Vagina (tissue), 2 donors: Measurements from ENCODE around the gene PEPD.

Experiments
- POLR2A ChIP-seq, 2 donors: fragments of 450-650 bp; IDR thresholded peaks; one replicate each; pipeline ENCODE4 v1.6.1; 2017; ENCODE audit warnings: antibody characterized with exemption in 2 of 2, mild to moderate bottlenecking in 2 of 2, moderate library complexity in 2 of 2
- POLR2AphosphoS5 ChIP-seq, 2 donors: sonication (generic); formaldehyde crosslinking; IDR thresholded peaks; one replicate each; pipeline ENCODE4 v1.9.0; 2017; ENCODE audit warnings: antibody characterized with exemption in 2 of 2, mild to moderate bottlenecking in 2 of 2, low read depth in 1 of 2; ENCODE audit not compliant: insufficient read depth in 1 of 2
- TF ChIP-seq, protein P1 (sequence below), 3 experiments: fragments of 450-650 bp in 2 of 3; fragments of 200-600 bp in 1 of 3; sonication (generic) in 1 of 3; IDR thresholded peaks; one replicate each; pipeline ENCODE4 v1.5.1; 2017 to 2019; ENCODE audit warnings: antibody characterized with exemption in 3 of 3, mild to moderate bottlenecking in 2 of 3, moderate library complexity in 2 of 3

DNA sequence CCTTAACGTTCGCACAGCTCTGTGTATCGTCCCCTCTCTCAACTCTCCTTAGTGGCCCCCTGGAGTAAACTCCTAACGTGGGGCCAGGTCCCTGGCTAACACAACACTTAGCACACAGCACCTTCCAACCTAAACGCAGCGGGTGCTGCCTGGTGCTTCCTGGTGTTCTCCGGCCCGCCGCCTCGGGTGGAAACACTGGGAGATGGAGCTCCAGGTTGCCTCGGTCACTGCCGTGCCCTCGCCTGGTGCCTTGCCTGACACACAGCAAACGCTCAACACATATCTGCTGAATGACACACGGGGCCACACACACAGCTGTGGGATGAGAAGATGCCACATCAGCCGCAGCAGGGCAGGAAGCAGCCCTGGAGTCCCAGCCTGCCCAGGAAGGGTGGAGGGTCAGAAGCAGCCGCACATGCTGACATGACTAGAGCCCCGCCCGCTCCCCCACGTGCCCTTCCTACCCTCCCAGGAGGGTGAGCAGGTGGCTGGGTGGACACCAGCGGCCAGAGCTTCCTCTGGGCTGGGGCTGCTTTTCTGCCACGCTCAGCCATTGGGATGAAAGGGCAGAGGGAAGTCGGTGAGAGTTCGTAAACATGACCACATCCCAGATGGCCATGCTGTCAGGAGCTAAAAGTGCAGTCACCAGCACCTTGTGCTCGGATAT, 6.6 kb downstream of the PEPD start:
- TF ChIP-seq POLR2A (IDR thresholded peaks at IDR 0.05) (no peak), POLR2AphosphoS5 (IDR thresholded peaks at IDR 0.05; ENCODE audit: insufficient read depth in 1 of 2, low read depth in 1 of 2) (no peak)
- TF ChIP-seq, protein P1, sequence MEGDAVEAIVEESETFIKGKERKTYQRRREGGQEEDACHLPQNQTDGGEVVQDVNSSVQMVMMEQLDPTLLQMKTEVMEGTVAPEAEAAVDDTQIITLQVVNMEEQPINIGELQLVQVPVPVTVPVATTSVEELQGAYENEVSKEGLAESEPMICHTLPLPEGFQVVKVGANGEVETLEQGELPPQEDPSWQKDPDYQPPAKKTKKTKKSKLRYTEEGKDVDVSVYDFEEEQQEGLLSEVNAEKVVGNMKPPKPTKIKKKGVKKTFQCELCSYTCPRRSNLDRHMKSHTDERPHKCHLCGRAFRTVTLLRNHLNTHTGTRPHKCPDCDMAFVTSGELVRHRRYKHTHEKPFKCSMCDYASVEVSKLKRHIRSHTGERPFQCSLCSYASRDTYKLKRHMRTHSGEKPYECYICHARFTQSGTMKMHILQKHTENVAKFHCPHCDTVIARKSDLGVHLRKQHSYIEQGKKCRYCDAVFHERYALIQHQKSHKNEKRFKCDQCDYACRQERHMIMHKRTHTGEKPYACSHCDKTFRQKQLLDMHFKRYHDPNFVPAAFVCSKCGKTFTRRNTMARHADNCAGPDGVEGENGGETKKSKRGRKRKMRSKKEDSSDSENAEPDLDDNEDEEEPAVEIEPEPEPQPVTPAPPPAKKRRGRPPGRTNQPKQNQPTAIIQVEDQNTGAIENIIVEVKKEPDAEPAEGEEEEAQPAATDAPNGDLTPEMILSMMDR (IDR thresholded peaks at IDR 0.05), result no peak
